ENCODE measurements around the gene PRKCQ. TPM values are rescaled to one million over a fixed set of nuclear protein-coding genes. Genes with fewer than 3 reads are reported as not detected.

The PRKCQ gene
- total and polyA plus RNA-seq, 2 of the 8 experiments (the other 6 are each of a cell fraction or from before 2014, with no cell fraction given): 9.1 to 22.6 TPM

DNA sequence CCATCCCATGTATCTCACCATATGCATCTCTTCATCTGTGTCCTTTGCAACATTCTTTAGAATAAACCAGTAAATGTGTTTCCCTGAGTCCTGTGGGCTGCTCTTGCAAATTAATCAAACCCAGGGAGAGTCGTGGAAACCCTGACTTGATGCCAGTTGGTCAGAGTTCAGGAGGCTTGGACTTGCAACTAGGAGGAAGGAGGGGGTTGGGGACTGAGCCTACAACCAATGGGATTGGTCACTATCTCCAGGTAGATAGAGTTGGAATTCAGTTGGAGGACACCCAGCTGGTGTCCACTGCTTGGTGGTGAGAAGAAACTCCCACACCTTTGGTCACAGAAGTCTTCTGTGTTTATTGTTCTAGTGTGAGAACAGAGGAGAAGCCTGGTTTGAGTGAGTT is 38.3 kb upstream of the PRKCQ start:
- WGBS, 2 experiments (ENCODE audit: extremely low coverage in 1 of 2, insufficient coverage in 1 of 2, insufficient read length in 1 of 2, insufficient replicate concordance in 2 of 2, low coverage in 1 of 2, low lambda C conversion rate in 2 of 2, missing lambda C conversion rate in 1 of 2): 33% methylated on average over 1 of the region's 1 CpG; no CpG with 5 or more reads in 1 of the 2 experiments
- no peak overlapping the region for H2AK5ac ChIP-seq (ENCODE audit: low read depth, low read length)
- no peak overlapping the region for H3K14ac ChIP-seq (ENCODE audit: insufficient read length)
- H3K27ac ChIP-seq (ENCODE audit: low read depth, low read length): no peak overlapping the region
- H3K79me1 ChIP-seq (ENCODE audit: low read depth, low read length): no peaks in the 10 kb centered on the region
- no peak overlapping the region for H2BK15ac ChIP-seq (ENCODE audit: low read length)
- no peak for DNase-seq (ENCODE audit: low read depth in 1 of 2, low spot score in 2 of 2)
- no peaks in the 10 kb centered on the region for H3K79me2 ChIP-seq (ENCODE audit: control insufficient read depth in 1 of 2, insufficient read depth in 2 of 2, low read length in 2 of 2)
- H3K56ac ChIP-seq (replicated peaks; ENCODE audit: insufficient read length, low read depth, low read length): no peak overlapping the region
- no peak overlapping the region for H2BK12ac ChIP-seq (ENCODE audit: low read depth, low read length)
- no peak overlapping the region for H3K4me3 ChIP-seq (ENCODE audit: extremely low read depth in 1 of 4, insufficient read depth in 2 of 4, low read depth in 3 of 4, low read length in 4 of 4)
- H3K23ac ChIP-seq (ENCODE audit: insufficient read length): no peak overlapping the region
- H4K5ac ChIP-seq (ENCODE audit: insufficient read length, low read depth, low read length): no peak overlapping the region
- no peaks in the 10 kb centered on the region for H3K36me3 ChIP-seq (ENCODE audit: control insufficient read depth in 2 of 4, insufficient read depth in 4 of 4, low read length in 3 of 4)
- no peak overlapping the region for H3K4ac ChIP-seq (replicated peaks; ENCODE audit: insufficient read length, low read depth, low read length)
- H3K23me2 ChIP-seq (ENCODE audit: low read depth, low read length): no peaks in the 10 kb centered on the region
- no peak overlapping the region for H2BK120ac ChIP-seq (replicated peaks; ENCODE audit: low read depth, low read length)
- POLR2A ChIA-PET (ENCODE audit: partially characterized antibody): no interaction called here
- H3K9ac ChIP-seq (replicated peaks in 1 of 4; ENCODE audit: extremely low read depth in 1 of 4, low read depth in 3 of 4, low read length in 3 of 4): no peak overlapping the region
- no peak overlapping the region for H3K4me2 ChIP-seq (ENCODE audit: insufficient read depth in 1 of 2, low read depth in 2 of 2, low read length in 2 of 2)
- H2BK5ac ChIP-seq (ENCODE audit: low read depth, low read length): no peak overlapping the region
- no peak overlapping the region for H4K91ac ChIP-seq (replicated peaks; ENCODE audit: insufficient read length, low read length)
- no peak overlapping the region for H2AFZ ChIP-seq (ENCODE audit: low read length)
- no peaks in the 10 kb centered on the region for H4K20me1 ChIP-seq (replicated peaks in 1 of 2; ENCODE audit: control insufficient read depth in 1 of 2, insufficient read depth in 2 of 2, low read length in 2 of 2)
- no peak overlapping the region for H3K18ac ChIP-seq (ENCODE audit: extremely low read depth, low read length)
- H2BK20ac ChIP-seq (ENCODE audit: low read length): no peak overlapping the region
- FAIRE-seq: no peak
- H4K8ac ChIP-seq (ENCODE audit: extremely low read depth, insufficient read depth, low read length): no peak overlapping the region
- H3K9me3 ChIP-seq (ENCODE audit: insufficient read depth in 2 of 2, low read depth in 1 of 2, low read length in 1 of 2): no peaks in the 10 kb centered on the region; a peak in 1 of 4 replicates
- H3K27me3 ChIP-seq (replicated peaks in 1 of 4; ENCODE audit: control insufficient read depth in 3 of 4, extremely low read depth in 1 of 4, insufficient read depth in 3 of 4, low read length in 3 of 4): no peaks in the 10 kb centered on the region
- CTCF ChIA-PET (ENCODE audit: partially characterized antibody): no interaction called here
- H3K4me1 ChIP-seq (replicated peaks in 1 of 4; ENCODE audit: control insufficient read depth in 3 of 4, insufficient read depth in 4 of 4, low read length in 3 of 4): peaks cover 0 to 8% (median 1%) of the 10 kb centered on the region in 4 experiments; a peak in 2 of 7 replicates
- TF ChIP-seq FOSL1 (IDR thresholded peaks at IDR 0.05; ENCODE audit: insufficient read depth, low read depth, low read length) (no peak), KDM4A (IDR thresholded peaks at IDR 0.05; ENCODE audit: low read depth, low read length, severe bottlenecking) (no peak), ZNF274 (IDR thresholded peaks at IDR 0.05; ENCODE audit: borderline replicate concordance, extremely low read depth, low read length) (no peak), MAX (IDR thresholded peaks at IDR 0.05) (no peak), HDAC2 (IDR thresholded peaks at IDR 0.05; ENCODE audit: borderline replicate concordance in 1 of 2, low read depth in 2 of 2, low read length in 2 of 2) (no peak), CHD2 (IDR thresholded peaks at IDR 0.05; ENCODE audit: low read length) (no peak), NRF1 (IDR thresholded peaks at IDR 0.05; ENCODE audit: low read depth, low read length) (no peak), SIRT6 (IDR thresholded peaks at IDR 0.05; ENCODE audit: low read length) (no peak), TBP (IDR thresholded peaks at IDR 0.05; ENCODE audit: low read depth, low read length) (no peak), MAFK (IDR thresholded peaks at IDR 0.05; ENCODE audit: low read depth, low read length) (no peak), TAF1 (IDR thresholded peaks at IDR 0.05; ENCODE audit: low read depth, low read length) (no peak), ATF3 (IDR thresholded peaks at IDR 0.05; ENCODE audit: insufficient read depth, low read depth, low read length) (no peak)
- TF ChIP-seq, protein P1, sequence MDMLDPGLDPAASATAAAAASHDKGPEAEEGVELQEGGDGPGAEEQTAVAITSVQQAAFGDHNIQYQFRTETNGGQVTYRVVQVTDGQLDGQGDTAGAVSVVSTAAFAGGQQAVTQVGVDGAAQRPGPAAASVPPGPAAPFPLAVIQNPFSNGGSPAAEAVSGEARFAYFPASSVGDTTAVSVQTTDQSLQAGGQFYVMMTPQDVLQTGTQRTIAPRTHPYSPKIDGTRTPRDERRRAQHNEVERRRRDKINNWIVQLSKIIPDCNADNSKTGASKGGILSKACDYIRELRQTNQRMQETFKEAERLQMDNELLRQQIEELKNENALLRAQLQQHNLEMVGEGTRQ (IDR thresholded peaks at IDR 0.05; ENCODE audit: low read length): no peak
